Measurements from ENCODE around the gene TNNI2.

TNNI2 gene

DNA sequence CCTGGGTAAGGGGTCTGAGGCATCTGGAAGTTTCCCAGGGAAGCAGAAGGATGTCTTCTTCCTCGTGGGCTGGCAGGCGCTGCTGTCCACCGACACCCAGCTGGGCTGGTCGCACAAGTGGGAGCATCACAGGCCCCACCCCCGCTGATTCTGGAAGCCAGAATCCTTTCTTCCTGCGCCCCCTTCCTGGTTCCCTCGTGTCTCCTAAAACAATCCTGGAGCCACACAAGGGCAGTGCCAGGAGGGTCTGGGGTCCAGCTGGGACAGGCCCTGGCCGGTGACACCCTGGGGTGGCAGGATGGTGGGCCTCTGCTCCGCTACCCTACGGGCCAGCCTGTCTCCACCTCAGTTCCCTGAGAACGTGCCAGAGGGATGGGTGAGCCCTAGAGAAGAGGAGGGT, 18.3 kb downstream of the TNNI2 start:
- no peak overlapping the region for H3K4me3 ChIP-seq (ENCODE audit: low read depth, low read length)
- TF ChIP-seq, protein P1, sequence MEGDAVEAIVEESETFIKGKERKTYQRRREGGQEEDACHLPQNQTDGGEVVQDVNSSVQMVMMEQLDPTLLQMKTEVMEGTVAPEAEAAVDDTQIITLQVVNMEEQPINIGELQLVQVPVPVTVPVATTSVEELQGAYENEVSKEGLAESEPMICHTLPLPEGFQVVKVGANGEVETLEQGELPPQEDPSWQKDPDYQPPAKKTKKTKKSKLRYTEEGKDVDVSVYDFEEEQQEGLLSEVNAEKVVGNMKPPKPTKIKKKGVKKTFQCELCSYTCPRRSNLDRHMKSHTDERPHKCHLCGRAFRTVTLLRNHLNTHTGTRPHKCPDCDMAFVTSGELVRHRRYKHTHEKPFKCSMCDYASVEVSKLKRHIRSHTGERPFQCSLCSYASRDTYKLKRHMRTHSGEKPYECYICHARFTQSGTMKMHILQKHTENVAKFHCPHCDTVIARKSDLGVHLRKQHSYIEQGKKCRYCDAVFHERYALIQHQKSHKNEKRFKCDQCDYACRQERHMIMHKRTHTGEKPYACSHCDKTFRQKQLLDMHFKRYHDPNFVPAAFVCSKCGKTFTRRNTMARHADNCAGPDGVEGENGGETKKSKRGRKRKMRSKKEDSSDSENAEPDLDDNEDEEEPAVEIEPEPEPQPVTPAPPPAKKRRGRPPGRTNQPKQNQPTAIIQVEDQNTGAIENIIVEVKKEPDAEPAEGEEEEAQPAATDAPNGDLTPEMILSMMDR (IDR thresholded peaks at IDR 0.05; ENCODE audit: low read depth, low read length): no peak

GRCh38 chr11:1858154-1858553, 19.4 kb downstream of the TNNI2 start:
- no peak overlapping the region for H3K4me3 ChIP-seq (ENCODE audit: low read depth, low read length)
- TF ChIP-seq, protein P1 (IDR thresholded peaks at IDR 0.05; ENCODE audit: low read depth, low read length): no peak

DNA sequence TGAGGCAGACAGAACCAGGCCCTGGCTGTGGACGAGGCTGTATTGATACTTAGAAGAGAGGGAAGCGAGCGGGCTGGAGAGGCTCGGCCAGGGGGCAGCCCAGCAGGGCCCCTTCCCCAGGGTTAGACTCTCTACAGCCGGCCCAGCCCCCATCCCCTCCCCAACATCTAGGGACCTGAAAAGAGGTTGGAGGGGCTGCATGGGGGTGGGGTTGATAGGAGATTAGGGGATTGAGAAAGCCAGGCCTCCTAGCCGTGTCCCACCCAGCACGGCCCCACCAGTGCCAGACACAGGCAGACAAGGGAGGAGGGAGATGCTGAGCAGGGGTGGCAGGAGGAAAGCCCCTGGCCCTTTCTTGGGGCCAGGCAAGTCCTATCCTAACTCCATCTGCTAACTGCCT, 19.8 kb downstream of the TNNI2 start:
- TF ChIP-seq, protein P1 (IDR thresholded peaks at IDR 0.05; ENCODE audit: low read depth, low read length): no peak
- H3K4me3 ChIP-seq (ENCODE audit: low read depth, low read length): no peak overlapping the region

DNA sequence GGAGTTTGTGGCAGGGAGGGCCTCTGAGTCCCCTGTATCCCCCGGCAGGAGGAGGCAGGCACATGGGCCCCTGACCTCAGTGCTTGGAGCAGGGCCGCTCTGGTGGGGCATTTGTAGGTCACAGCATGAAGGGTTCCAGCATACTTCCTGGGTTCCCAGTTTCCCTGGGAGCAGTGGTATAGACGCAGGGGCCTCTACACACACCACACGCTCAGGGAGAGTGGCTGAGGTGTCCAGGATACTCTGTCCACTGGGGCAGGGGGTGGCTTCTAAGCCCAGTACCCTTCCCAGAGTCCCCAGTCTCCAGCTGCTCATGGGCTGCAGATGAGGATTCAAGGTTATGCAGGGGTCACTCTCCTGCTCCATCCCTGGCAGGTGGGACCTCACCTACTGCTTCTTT, 20.2 kb downstream of the TNNI2 start:
- no peak overlapping the region for H3K4me3 ChIP-seq (ENCODE audit: low read depth, low read length)
- TF ChIP-seq, protein P1 (IDR thresholded peaks at IDR 0.05; ENCODE audit: low read depth, low read length): no peak

- no peak overlapping the region for H3K4me3 ChIP-seq (ENCODE audit: low read depth, low read length)
- TF ChIP-seq, protein P1 (IDR thresholded peaks at IDR 0.05; ENCODE audit: low read depth, low read length): no peak
Measured at GRCh38 chr11:1860108-1860507, 21.3 kb downstream of the TNNI2 start.

DNA sequence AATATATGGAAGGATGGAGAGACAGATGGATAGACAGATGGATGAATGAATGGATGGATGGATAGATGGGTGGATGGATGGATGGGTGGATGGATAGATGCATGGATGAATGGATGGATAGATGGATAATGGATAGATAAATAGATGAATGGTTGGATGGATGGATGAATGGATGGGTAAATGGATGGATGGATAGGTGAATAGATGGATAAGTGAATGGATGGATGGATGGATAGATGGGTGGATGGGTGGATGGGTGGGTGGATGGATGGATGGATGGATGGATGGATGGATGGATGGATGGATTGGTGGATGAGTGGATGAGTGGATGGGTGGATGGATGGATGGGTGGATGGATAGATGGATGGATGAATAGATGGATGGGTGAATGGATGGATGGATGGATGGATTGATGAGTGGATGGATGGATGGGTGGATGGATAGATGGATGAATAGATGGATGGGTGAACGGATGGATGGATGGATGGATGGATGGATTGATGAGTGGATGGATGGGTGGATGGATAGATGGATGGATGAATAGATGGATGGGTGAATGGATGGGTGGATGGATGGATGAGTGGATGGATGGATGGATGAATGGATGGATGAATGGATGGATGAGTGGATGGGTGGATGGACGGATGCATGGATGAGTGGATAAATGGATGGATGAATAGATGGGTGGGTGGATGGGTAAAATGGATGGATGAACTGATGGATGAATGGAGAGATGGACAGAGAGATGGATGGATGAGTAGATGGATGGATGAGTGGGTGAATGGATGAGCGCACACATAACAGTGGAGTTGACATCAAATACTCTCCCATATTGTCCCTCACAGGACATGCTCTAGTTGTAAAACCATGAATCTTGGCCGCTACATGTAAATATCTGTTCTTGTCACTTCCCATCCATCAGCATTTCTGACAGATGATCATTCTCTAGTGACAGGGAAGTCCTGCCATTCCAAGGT, 22.9 kb downstream of the TNNI2 start:
- H3K4me3 ChIP-seq (ENCODE audit: low read depth, low read length): no peak overlapping the region
- TF ChIP-seq, protein P1 (IDR thresholded peaks at IDR 0.05; ENCODE audit: low read depth, low read length): no peak

- TF ChIP-seq, protein P1 (IDR thresholded peaks at IDR 0.05; ENCODE audit: low read depth, low read length): no peak
- H3K4me3 ChIP-seq (ENCODE audit: low read depth, low read length): no peak overlapping the region
Measured at GRCh38 chr11:1862588-1863351, 24.0 kb downstream of the TNNI2 start.
